Measurements from ENCODE around the gene PSG6.
"Not testable (repeated sequence)": the region's sequence is repeated elsewhere in the genome, so short reads cannot be mapped to it uniquely, and the experiment has no call there.

Gene PSG6

DNA sequence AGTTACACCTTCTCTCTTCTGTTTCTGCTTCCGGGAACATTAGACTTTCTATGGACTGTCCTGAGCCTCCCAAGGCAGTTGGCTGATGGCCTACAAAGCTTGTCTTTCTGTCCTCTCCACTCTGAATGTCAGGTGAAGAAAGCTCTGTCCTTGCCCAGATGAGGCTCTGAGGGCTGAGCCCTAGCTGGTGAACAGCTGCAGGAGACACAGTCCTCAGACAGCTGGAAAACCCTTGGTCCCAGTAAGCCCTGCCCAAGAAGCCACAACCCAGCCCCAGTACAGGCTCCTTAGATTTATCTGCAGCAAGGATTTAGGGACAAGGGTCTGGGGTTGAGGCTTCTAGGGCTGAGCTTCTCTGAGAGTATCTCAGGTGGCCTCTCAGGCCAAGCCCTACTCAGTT, 64.5 kb downstream of the PSG6 start:
- not testable (repeated sequence) for DNase-seq (ENCODE audit: low spot score)

DNA sequence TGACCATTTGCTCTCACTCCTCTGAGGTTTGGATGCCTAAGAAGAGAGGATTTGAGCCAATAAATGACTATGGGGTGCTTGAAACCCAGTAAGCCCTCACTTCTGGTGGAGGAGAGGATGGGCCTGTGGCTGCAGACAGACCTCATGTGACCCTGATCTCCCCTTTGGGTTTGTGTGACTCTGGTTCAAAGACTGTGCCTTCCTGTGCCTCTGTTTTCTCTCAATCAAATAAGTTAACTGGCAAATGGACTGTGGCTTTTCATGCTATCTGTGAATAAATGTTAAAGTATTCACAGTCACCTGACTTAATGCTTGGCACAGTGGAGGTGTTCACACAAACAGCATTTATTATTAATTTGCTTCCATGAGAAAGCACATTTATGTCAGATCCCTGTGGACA, 64.9 kb downstream of the PSG6 start:
- DNase-seq (ENCODE audit: low spot score) = not testable (repeated sequence)
